Stimulated activated CD4-positive, alpha-beta T cell treated with anti-CD3 and anti-CD28 coated beads, Interleukin-15, amount 100 ng/mL, for 24 hours (primary cell): ENCODE data around the gene KLF17.
A peak's percentile ranks its signal among the peaks of the same experiment; 100 is the strongest.

Source experiments
- DNase-seq: peaks from one replicate; pipeline ENCODE4 v3.0.0-alpha.2; 2020

Gene KLF17, protein sequence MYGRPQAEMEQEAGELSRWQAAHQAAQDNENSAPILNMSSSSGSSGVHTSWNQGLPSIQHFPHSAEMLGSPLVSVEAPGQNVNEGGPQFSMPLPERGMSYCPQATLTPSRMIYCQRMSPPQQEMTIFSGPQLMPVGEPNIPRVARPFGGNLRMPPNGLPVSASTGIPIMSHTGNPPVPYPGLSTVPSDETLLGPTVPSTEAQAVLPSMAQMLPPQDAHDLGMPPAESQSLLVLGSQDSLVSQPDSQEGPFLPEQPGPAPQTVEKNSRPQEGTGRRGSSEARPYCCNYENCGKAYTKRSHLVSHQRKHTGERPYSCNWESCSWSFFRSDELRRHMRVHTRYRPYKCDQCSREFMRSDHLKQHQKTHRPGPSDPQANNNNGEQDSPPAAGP

GRCh38 chr1:44118682-44119081 lies at the start of gene KLF17:
TSS of gene KLF17 (plus strand) at chr1:44118821. CDS start at chr1:44118908, 87 bp downstream.
- no peak for DNase-seq

DNA sequence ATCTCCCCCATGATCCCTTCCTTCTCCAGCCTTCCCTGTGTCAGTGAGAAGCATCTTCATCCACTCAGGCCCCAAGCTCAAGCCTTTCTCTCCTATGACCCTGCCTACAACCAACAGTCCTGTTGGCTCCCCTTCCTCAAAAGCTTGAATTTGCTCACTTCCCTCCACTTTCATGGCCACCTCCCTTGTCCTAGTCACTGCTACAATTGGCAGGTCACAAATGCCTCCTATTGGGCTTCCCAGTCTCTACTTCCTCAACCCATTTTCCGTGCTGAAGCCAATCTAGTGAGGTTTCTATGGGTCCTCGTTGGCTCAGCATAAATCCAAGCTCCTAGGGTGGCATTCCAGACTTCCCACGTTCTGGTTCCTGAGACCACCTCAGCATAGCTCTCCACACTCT lies 47.2 kb upstream of the KLF17 start:
- DNase-seq: no peak

GRCh38 chr1:44072204-44072603 lies 46.4 kb upstream of the KLF17 start:
- peak; percentile 7 for DNase-seq

DNA sequence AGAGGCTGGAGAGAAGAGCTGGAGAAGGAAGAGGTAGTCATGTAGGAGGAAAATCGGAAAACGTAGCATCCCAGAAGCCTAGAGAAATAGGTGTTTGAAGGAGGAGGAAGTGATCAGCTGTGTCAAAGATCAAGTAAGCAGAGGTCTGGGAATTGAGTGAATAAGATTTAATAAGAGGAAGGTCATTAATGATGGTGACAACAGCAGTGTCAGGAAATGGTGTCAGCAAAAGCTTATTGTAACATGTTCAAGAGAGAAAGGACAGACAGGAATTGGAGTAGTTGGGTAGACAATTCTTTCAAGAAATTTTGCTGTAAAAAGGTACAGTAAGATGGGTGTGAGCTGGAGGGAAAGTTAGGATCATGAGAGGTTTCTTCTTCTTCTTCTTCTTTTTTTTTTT lies 45.8 kb upstream of the KLF17 start:
- DNase-seq: no peak

DNA sequence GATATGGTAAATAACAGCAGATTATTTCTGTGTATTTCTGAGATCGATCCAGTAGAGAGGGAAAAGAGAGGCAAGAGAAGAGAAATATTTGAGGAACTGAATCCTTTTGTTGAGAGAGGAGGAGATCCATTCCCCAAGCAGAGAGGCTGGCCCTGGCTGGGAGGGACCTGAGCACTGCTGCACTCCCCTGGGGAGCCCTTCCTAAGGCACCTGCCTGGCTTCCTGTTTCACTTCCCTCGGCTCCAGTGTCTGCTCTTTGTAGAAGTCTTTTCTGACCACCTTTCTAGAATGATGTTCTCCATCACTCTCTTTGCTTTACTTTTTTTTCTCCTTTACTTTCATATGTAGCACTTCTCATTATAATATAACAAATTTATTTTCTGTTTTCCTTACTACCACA lies 45.1 kb upstream of the KLF17 start:
- no peak for DNase-seq

- DNase-seq: no peak
Observed at GRCh38 chr1:44074415-44074814, 44.2 kb upstream of the KLF17 start.

- no peak for DNase-seq
Observed at GRCh38 chr1:44076066-44076465, 42.6 kb upstream of the KLF17 start.

GRCh38 chr1:44077421-44077820 lies 41.2 kb upstream of the KLF17 start:
- DNase-seq: no peak

- no peak for DNase-seq
Observed at GRCh38 chr1:44078104-44078503, 40.5 kb upstream of the KLF17 start.

DNA sequence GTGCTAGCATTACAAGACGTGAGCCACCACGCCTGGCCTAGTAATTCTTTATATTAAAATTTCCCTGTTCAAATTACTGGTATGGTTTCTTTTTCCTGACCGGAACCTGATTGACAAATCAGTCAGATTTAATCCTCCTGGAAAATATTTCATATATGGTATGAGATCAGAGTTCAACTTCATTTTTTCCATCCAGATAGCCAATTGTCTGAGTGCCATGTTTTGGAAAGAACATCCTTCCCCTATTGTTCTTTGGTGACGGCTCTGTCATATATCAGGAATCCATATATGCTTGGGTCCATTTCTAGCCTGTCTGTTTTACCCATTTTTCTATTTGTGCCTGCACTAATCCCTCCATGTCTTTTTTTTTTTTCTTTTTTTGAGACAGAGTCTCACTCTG lies 39.1 kb upstream of the KLF17 start:
- DNase-seq: no peak

DNA sequence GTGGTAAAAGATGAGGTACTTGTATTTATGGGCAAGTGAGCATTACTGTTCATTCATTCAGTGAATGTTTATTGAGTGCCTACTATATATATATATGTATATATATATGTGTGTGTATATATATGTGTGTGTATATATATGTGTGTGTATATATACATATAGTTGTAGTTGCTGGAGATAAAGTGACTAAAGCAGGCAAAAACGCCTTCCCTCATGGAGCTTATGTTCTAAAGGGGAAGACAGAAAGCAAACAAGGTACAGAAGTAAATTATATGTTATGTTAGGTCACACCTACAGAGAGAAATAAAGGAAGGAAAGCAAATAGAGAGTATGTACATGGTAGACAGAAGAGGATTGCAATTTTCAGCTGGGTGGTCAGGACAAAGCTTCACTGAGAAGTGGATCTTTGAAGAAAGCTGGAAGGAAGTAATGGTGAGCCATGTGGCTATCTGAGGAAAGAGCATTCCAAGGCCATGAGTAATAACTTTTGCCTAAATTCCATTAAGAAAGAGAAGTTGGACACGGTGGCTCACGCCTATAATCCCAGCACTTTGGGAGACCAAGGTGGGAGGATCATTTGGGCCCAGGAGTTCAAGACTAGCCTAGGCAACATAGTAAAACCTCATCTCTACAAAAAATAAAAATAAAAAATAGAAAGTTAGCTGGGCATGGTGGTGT lies 33.5 kb upstream of the KLF17 start:
- no peak for DNase-seq

DNA sequence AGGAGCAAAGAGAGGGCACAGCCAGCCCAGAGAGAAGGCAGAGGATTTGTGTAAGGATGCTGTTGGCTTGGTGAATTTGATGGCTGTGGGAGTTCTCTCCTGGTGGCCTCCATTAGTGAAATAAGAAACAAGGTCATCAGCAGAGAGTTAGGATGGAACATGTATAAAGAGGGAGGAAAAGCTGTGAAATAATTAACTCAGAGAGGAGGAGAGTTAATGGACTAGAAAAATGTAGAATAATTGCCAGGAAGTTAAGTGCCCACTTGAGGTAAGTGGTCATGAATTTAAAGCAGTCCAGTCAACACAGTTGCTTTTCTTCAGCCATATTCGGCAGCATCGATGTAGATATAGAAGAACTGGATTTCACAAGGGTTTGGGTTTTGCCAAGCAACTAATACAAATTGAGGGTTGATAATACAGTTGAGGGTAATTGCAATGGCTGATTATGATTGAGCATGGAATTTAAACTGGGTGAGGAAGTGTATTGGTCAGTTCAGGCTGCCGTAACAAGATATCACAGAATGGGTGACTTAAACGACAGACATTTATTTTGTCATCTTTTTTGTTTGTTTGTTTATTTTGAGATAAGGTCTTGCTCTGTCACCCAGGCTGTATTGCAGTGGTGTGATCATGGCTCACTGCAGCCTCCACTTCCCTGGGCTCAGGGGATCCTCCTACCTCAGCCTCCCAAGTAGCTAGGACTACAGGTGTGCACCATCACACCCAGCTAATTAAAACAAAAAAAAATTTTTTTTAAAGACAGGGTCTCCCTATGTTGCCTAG lies 31.7 kb upstream of the KLF17 start:
- DNase-seq: no peak

DNA sequence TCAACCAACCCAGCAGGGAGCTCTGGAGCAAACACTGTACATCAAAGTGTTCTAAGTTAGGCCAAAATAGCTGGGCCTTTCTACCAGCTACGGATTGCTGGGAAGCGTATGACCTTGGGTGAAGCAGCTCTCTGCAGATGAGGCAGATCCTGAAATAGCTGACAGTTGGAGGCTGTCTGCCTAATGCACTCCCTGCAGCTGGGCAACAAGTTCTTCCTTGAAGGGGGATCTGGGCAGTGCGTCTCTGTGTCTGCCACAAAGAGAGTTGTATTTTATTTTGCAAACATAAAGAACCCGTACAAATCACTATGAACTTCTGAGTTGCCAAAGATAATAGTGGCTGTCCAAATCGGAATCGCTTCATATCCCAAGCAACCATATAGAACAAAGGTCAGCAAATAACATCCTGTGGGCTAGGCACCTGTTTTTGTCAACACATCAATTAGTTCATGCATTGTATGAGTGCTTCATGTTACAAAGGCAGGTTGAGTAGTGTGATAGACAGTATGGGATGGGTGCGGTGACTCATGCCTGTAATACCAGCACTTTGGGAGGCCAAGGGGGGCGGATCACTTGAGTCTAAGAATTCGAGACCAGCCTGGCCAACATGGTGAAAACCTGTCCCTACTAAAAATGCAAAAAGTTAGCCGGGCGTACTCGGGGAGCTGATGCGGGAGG lies 29.1 kb upstream of the KLF17 start:
- no peak for DNase-seq

GRCh38 chr1:44090429-44091252 lies 28.0 kb upstream of the KLF17 start:
- DNase-seq: no peak

DNA sequence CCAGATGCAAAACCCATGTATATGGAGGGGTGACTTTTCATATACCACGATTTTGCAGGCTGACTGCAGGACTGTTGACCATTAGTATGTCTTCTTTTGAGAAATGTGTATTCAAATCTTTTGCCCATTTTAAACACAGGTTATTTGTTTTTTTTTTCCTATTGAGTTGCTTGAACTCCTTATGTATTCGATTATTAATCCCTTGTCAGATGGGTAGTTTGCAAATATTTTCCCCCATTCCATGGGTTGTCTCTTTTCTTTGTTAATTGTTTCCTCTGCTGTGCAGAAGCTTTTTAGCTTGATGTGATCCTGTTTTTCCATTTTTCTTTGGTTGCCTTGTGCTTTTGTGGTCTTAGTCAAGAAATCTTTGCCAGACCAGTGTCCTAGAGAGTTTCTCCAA lies 24.6 kb upstream of the KLF17 start:
- no peak for DNase-seq

DNA sequence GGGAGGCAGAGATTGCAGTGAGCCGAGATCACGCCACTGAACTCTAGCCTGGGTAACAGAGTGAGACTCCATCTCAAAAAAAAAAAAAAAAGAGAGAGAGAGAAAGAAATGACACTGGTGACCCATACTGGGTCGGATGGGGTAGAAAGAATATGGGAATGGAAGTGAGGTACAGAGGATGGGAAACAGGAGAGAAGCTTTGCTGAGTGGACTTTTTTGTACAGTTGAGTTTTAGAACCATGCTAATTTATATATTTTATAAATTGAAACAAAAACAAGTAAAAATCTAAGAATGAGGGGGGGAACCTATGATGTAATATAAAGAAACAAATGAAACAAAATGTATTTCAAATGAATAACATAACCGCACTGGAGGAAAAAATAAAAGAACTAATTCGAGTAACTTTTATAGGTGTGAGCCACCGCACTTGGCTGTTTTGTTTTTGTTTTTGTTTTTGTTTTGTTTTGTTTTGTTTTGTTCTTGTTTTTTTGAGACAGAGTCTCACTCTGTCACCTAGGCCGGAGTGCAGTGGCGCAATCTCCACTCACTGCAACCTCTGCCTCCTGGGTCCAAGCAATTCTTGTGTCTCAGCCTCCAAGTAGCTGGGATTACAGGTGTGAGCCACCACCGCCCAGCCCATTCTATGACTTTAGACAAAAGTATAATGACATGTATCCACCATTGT lies 18.3 kb upstream of the KLF17 start:
- no peak for DNase-seq

DNA sequence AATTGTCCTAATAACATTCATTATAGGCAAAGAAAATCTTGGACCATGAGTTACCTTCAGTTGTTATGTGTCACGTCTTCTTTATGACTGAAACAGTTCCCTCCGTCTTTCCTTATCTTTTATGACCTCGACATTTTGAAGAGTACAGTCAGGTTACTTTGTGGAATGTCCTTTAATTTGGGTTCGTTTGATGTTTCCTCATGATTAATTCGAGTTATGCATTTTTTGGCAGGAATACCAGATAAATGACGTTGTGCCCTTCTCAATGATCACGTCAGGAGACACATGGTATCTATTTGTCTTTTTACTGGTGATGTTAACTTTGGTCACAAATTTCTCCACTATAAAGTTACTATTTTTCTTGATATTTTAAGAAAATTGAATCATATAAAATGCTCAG lies 17.3 kb upstream of the KLF17 start:
- no peak for DNase-seq

GRCh38 chr1:44103270-44104131 lies 15.1 kb upstream of the KLF17 start:
- peak; percentile 16 for DNase-seq

GRCh38 chr1:44105810-44106209 lies 12.8 kb upstream of the KLF17 start:
- no peak for DNase-seq

- no peak for DNase-seq
Observed at GRCh38 chr1:44108241-44108640, 10.4 kb upstream of the KLF17 start.

- no peak for DNase-seq
Observed at GRCh38 chr1:44108971-44109370, 9.7 kb upstream of the KLF17 start.
